GM23338 (cell line): Measurements from ENCODE around the gene ASGR2. TPM values are rescaled to one million over a fixed set of nuclear protein-coding genes. Genes with fewer than 3 reads are reported as not detected.
"Not testable (repeated sequence)": the region's sequence is repeated elsewhere in the genome, so short reads cannot be mapped to it uniquely, and the experiment has no call there.

Experiments used
- ATAC-seq: fragments of 200-7000 bp; cut with Tn5 transposase; 3 replicates; pipeline ENCODE4 v1.9.1; 2020
- DNase-seq: peaks from one replicate; pipeline ENCODE4 v3.0.0-alpha.2; 2015; ENCODE audit warnings: low spot score
- H2AFZ ChIP-seq: fragments of 200-600 bp; sonication (generic); 2 replicates; pipeline ENCODE4 v1.8.0; 2016; ENCODE audit warnings: antibody characterized with exemption, mild to moderate bottlenecking, moderate library complexity
- H3F3A ChIP-seq: fragments of 200-600 bp; sonication (generic); replicated peaks from 2 replicates; pipeline ENCODE4 v1.8.0; 2017; ENCODE audit warnings: antibody characterized with exemption, mixed run types, low read depth
- H3K27ac ChIP-seq: fragments of 200-600 bp; sonication (generic); 2 replicates; pipeline ENCODE4 v1.6.1; 2016; ENCODE audit warnings: low read depth
- H3K27me3 ChIP-seq: fragments of 200-600 bp; sonication (generic); 2 replicates; pipeline ENCODE4 v1.8.0; 2016; ENCODE audit warnings: mild to moderate bottlenecking, mixed run types, moderate library complexity; ENCODE audit not compliant: insufficient read depth
- H3K36me3 ChIP-seq: fragments of 200-600 bp; sonication (generic); 2 replicates; pipeline ENCODE4 v1.8.0; 2016; ENCODE audit warnings: mild to moderate bottlenecking; ENCODE audit not compliant: insufficient read depth
- H3K4me1 ChIP-seq: fragments of 200-600 bp; sonication (generic); 2 replicates; pipeline ENCODE4 v1.8.0; 2016; ENCODE audit warnings: mild to moderate bottlenecking, moderate library complexity; ENCODE audit not compliant: insufficient read depth
- H3K4me2 ChIP-seq: fragments of 200-600 bp; sonication (generic); 2 replicates; pipeline ENCODE4 v1.7.1; 2017; ENCODE audit warnings: mixed run types
- H3K4me3 ChIP-seq: fragments of 200-600 bp; sonication (generic); 2 replicates; pipeline ENCODE4 v1.6.1; 2016; ENCODE audit warnings: mixed run types
- H3K79me2 ChIP-seq: fragments of 200-600 bp; sonication (generic); replicated peaks from 2 replicates; pipeline ENCODE4 v1.8.0; 2017; ENCODE audit warnings: mild to moderate bottlenecking; ENCODE audit not compliant: insufficient read depth
- H3K9me2 ChIP-seq: fragments of 200-600 bp; sonication (generic); 2 replicates; pipeline ENCODE4 v1.8.0; 2017; ENCODE audit not compliant: insufficient read depth
- H4K20me1 ChIP-seq: fragments of 200-600 bp; sonication (generic); replicated peaks from 2 replicates; pipeline ENCODE4 v1.8.0; 2017; ENCODE audit warnings: mild to moderate bottlenecking; ENCODE audit not compliant: insufficient read depth
- H3K27ac Mint-ChIP-seq: 2 replicates; pipeline ENCODE4 v1.8.0; 2020; ENCODE audit warnings: inconsistent platforms, mild to moderate bottlenecking, moderate library complexity, mixed read lengths
- H3K27me3 Mint-ChIP-seq: 3 replicates; pipeline ENCODE4 v1.8.0; 2022; ENCODE audit warnings: low read depth, mild to moderate bottlenecking, moderate library complexity, mixed read lengths, inconsistent platforms; ENCODE audit not compliant: insufficient read depth, poor library complexity
- H3K36me3 Mint-ChIP-seq: 3 replicates; pipeline ENCODE4 v1.8.0; 2021; ENCODE audit warnings: low read depth, mild to moderate bottlenecking, inconsistent platforms, moderate library complexity, mixed read lengths
- H3K4me1 Mint-ChIP-seq: 3 replicates; pipeline ENCODE4 v1.8.0; 2020; ENCODE audit warnings: mild to moderate bottlenecking, inconsistent platforms, mixed read lengths
- H3K4me3 Mint-ChIP-seq: 3 replicates; pipeline ENCODE4 v1.8.0; 2021; ENCODE audit warnings: moderate library complexity, mild to moderate bottlenecking, inconsistent platforms, mixed read lengths
- H3K9me3 Mint-ChIP-seq: 3 replicates; pipeline ENCODE4 v1.8.0; 2020; ENCODE audit warnings: moderate library complexity, mild to moderate bottlenecking, inconsistent platforms, mixed read lengths
- JUNB ChIP-seq: IDR thresholded peaks from one replicate; pipeline ENCODE4 v1.6.1; 2016; ENCODE audit warnings: antibody characterized with exemption; ENCODE audit not compliant: unreplicated experiment
- ZNF331 ChIP-seq: fragments of 250-450 bp; sonication (Bioruptor Pico); IDR thresholded peaks from 2 replicates; pipeline ENCODE4 v1.5.0; 2020; ENCODE audit warnings: low read depth, mild to moderate bottlenecking, moderate library complexity
- polyA plus RNA-seq: library from polyadenylated mRNA; unstranded; fragments of >200 nt; fragmentation: Nextera tagmentation; extraction: Ambion mirVana; gene quantifications from 2 replicates; pipeline ENCODE4 v1.2.1, GENCODE V29; 2016
- total RNA-seq: library from RNA; depleted of rRNA; stranded (reverse); fragments of >200 nt; shearing (Covaris generic); gene quantifications from 2 replicates; pipeline ENCODE4 v1.2.3, GENCODE V29; 2014
- TF ChIP-seq, protein P1 (sequence below): fragments of 250-450 bp; sonication (Bioruptor Pico); IDR thresholded peaks from 2 replicates; pipeline ENCODE4 v1.5.0; 2020; ENCODE audit warnings: mild to moderate bottlenecking, moderate library complexity

ASGR2 gene
- total and polyA plus RNA-seq, 2 experiments from 2014 or later, result 0.97 TPM; not detected in 1

DNA sequence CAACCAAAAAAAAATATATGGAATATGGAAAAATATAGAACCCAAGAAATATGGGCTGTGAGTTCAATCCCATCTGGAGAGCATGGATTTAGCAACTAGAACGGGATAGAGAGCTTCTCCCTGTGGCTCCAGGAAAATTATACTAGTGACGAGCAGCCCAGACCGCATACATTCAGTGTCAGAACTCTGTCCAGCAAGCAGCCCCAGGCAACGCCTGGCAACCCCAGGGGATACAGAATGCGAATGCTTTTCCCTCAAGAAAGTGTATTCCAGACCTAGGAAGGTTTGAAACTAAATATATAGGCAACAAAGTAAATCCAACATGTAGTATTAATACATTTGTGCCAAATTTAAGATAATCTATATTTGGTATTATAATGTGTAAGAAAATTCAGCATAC is 13.5 kb upstream of the ASGR2 start:
- no peak overlapping the region for H3K27ac ChIP-seq
- no peaks in the 10 kb centered on the region for H4K20me1 ChIP-seq
- no peak overlapping the region for H3K4me3 ChIP-seq
- H3F3A ChIP-seq, result peaks cover 17% of the 10 kb centered on the region
- Mint-ChIP-seq H3K36me3 (no peaks in the 10 kb centered on the region), H3K27ac (no peak overlapping the region), H3K9me3 (no peaks in the 10 kb centered on the region), H3K27me3 (peaks cover 16% of the 10 kb centered on the region), H3K4me3 (no peak overlapping the region), H3K4me1 (peaks cover 43% of the 10 kb centered on the region)
- H3K4me1 ChIP-seq, result peaks cover 36% of the 10 kb centered on the region
- no peaks in the 10 kb centered on the region for H3K27me3 ChIP-seq
- H3K36me3 ChIP-seq, result no peaks in the 10 kb centered on the region
- no peaks in the 10 kb centered on the region for H3K79me2 ChIP-seq
- TF ChIP-seq ZNF331 (CRISPR knock-in tag) (no peak), JUNB (no peak)
- TF ChIP-seq, protein P1, sequence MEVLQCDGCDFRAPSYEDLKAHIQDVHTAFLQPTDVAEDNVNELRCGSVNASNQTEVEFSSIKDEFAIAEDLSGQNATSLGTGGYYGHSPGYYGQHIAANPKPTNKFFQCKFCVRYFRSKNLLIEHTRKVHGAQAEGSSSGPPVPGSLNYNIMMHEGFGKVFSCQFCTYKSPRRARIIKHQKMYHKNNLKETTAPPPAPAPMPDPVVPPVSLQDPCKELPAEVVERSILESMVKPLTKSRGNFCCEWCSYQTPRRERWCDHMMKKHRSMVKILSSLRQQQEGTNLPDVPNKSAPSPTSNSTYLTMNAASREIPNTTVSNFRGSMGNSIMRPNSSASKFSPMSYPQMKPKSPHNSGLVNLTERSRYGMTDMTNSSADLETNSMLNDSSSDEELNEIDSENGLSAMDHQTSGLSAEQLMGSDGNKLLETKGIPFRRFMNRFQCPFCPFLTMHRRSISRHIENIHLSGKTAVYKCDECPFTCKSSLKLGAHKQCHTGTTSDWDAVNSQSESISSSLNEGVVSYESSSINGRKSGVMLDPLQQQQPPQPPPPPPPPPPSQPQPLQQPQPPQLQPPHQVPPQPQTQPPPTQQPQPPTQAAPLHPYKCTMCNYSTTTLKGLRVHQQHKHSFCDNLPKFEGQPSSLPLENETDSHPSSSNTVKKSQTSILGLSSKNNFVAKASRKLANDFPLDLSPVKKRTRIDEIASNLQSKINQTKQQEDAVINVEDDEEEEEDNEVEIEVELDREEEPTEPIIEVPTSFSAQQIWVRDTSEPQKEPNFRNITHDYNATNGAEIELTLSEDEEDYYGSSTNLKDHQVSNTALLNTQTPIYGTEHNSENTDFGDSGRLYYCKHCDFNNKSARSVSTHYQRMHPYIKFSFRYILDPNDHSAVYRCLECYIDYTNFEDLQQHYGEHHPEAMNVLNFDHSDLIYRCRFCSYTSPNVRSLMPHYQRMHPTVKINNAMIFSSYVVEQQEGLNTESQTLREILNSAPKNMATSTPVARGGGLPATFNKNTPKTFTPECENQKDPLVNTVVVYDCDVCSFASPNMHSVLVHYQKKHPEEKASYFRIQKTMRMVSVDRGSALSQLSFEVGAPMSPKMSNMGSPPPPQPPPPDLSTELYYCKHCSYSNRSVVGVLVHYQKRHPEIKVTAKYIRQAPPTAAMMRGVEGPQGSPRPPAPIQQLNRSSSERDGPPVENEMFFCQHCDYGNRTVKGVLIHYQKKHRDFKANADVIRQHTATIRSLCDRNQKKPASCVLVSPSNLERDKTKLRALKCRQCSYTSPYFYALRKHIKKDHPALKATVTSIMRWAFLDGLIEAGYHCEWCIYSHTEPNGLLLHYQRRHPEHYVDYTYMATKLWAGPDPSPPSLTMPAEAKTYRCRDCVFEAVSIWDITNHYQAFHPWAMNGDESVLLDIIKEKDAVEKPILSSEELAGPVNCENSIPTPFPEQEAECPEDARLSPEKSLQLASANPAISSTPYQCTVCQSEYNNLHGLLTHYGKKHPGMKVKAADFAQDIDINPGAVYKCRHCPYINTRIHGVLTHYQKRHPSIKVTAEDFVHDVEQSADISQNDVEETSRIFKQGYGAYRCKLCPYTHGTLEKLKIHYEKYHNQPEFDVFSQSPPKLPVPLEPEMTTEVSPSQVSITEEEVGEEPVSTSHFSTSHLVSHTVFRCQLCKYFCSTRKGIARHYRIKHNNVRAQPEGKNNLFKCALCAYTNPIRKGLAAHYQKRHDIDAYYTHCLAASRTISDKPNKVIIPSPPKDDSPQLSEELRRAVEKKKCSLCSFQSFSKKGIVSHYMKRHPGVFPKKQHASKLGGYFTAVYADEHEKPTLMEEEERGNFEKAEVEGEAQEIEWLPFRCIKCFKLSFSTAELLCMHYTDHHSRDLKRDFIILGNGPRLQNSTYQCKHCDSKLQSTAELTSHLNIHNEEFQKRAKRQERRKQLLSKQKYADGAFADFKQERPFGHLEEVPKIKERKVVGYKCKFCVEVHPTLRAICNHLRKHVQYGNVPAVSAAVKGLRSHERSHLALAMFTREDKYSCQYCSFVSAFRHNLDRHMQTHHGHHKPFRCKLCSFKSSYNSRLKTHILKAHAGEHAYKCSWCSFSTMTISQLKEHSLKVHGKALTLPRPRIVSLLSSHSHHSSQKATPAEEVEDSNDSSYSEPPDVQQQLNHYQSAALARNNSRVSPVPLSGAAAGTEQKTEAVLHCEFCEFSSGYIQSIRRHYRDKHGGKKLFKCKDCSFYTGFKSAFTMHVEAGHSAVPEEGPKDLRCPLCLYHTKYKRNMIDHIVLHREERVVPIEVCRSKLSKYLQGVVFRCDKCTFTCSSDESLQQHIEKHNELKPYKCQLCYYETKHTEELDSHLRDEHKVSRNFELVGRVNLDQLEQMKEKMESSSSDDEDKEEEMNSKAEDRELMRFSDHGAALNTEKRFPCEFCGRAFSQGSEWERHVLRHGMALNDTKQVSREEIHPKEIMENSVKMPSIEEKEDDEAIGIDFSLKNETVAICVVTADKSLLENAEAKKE (CRISPR knock-in tag), result no peak
- no peak for ATAC-seq
- no peak overlapping the region for H2AFZ ChIP-seq
- no peak for DNase-seq
- H3K9me2 ChIP-seq, result no peaks in the 10 kb centered on the region
- no peak overlapping the region for H3K4me2 ChIP-seq

DNA sequence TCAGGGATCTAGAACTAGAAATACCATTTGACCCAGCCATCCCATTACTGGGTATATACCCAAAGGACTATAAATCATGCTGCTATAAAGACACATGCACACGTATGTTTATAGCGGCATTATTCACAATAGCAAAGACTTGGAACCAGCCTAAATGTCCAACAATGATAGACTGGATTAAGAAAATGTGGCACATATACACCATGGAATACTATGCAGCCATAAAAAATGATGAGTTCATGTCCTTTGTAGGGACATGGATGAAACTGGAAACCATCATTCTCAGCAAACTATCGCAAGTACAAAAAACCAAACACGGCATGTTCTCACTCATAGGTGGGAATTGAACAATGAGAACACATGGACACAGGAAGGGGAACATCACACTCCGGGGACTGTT is 12.9 kb upstream of the ASGR2 start:
- Histone ChIP-seq H3K4me1 (peaks cover 36% of the 10 kb centered on the region), H3F3A (peaks cover 16% of the 10 kb centered on the region)
- not testable (repeated sequence) for H3K4me2 ChIP-seq, H3K9me3 Mint-ChIP-seq, H3K36me3 Mint-ChIP-seq, H2AFZ ChIP-seq, DNase-seq, H3K36me3 ChIP-seq, H3K4me3 ChIP-seq, H3K27me3 ChIP-seq, H4K20me1 ChIP-seq, H3K9me2 ChIP-seq, H3K27ac Mint-ChIP-seq, H3K79me2 ChIP-seq, ATAC-seq, H3K27ac ChIP-seq, H3K4me3 Mint-ChIP-seq
- peaks cover 14% of the 10 kb centered on the region for H3K27me3 Mint-ChIP-seq
- H3K4me1 Mint-ChIP-seq, result peaks cover 38% of the 10 kb centered on the region
